Sigmoid colon (tissue), 4 donors: ENCODE results near the gene BRSK2.

Experiments used
- POLR2A ChIP-seq, 2 donors: fragments of 450-650 bp; IDR thresholded peaks; one replicate each; pipeline ENCODE4 v1.6.1; 2016; ENCODE audit warnings: antibody characterized with exemption in 2 of 2, mild to moderate bottlenecking in 2 of 2, moderate library complexity in 2 of 2
- POLR2AphosphoS5 ChIP-seq, 4 donors: sonication (generic); formaldehyde crosslinking; IDR thresholded peaks; one replicate each; pipeline ENCODE4 v1.6.1; 2017; ENCODE audit warnings: antibody characterized with exemption in 4 of 4
- TF ChIP-seq, protein P1 (sequence below), 4 experiments: fragments of 450-650 bp in 3 of 4; fragments of 200-600 bp in 1 of 4; IDR thresholded peaks; one replicate each; pipeline ENCODE4 v1.5.1; 2016 to 2019; ENCODE audit warnings: antibody characterized with exemption in 4 of 4, mild to moderate bottlenecking in 3 of 4, moderate library complexity in 2 of 4

DNA sequence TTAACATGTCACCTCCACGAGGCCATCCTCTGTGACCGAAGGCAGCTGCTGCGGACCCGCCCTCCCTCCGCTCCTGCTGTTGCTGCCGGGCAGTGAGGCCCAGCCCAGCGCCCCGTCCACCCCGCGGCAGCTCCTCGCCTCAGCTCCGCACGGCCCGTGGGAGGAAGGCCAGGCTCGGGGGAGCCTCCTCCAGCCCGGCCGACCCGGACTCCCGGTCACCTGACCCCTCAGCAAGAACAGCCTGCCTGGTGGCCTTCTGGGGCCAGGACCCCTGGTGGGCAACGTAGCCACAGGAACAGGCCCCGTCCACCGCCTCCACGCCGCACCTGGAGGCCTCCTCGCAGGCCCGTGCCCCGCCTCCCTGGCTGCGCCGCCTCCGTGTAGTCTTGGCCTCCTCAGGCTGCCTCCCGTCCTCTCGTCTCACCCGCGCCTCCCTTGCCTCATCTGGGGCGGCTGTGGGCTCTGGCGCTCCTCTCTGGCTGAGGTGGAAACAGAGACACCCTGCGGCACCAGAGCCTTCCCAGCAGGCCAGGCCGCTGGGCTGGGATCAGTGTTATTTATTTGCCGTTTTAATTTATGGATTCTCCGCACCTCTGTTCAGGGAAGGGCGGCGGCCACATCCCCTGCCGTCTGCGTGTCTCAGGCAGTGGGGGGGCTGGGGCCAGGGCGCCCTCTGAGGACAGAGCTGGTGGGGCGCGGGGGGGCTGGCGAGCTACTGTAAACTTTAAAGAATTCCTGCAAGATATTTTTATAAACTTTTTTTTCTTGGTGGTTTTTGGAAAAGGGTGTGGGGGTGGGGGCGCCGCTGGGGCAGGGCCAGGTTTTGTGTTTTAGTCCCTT is 71.5 kb downstream of the BRSK2 start:
- peak in 3 of 4 donors; percentile 53 to 75 (median 65) for TF ChIP-seq POLR2AphosphoS5 (IDR thresholded peaks at IDR 0.05)
- TF ChIP-seq, protein P1, sequence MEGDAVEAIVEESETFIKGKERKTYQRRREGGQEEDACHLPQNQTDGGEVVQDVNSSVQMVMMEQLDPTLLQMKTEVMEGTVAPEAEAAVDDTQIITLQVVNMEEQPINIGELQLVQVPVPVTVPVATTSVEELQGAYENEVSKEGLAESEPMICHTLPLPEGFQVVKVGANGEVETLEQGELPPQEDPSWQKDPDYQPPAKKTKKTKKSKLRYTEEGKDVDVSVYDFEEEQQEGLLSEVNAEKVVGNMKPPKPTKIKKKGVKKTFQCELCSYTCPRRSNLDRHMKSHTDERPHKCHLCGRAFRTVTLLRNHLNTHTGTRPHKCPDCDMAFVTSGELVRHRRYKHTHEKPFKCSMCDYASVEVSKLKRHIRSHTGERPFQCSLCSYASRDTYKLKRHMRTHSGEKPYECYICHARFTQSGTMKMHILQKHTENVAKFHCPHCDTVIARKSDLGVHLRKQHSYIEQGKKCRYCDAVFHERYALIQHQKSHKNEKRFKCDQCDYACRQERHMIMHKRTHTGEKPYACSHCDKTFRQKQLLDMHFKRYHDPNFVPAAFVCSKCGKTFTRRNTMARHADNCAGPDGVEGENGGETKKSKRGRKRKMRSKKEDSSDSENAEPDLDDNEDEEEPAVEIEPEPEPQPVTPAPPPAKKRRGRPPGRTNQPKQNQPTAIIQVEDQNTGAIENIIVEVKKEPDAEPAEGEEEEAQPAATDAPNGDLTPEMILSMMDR (IDR thresholded peaks at IDR 0.05), result no peak
- peak in 1 of 2 donors; percentile 10 for TF ChIP-seq POLR2A (IDR thresholded peaks at IDR 0.05)
